HCT116 (cell line): ENCODE measurements around the gene MYH13. TPM values are rescaled to one million over a fixed set of nuclear protein-coding genes. Genes with fewer than 3 reads are reported as not detected.

Source experiments
- ATAC-seq: fragments of 200-7000 bp; cut with Tn5 transposase; 2 replicates; pipeline ENCODE4 v1.9.1; 2020; ENCODE audit warnings: mild to moderate bottlenecking, moderate library complexity
- BruUV-seq: library from RNA; stranded (reverse); fragments of 400-500 nt; replicated peaks from 2 replicates; lab custom pipeline; 2021; lab: Mats Ljungman, UMichigan
- CTCF ChIA-PET: fragments of 300-600 bp; sonication (Branson Sonifier 250); formaldehyde crosslinking; loops from one replicate; lab custom pipeline; 2021; ENCODE audit warnings: antibody characterized with exemption; lab: Charles Lee
- POLR2A ChIA-PET: fragments of 300-600, 350-600 bp; sonication (Branson Sonifier 250); formaldehyde crosslinking; loops from one replicate; lab custom pipeline; 2021; ENCODE audit warnings: antibody characterized with exemption; lab: Charles Lee
- RAD21 ChIA-PET, 2 experiments: fragments of 300-600 bp; sonication (Branson Sonifier 250); formaldehyde crosslinking; loops; one replicate each; lab custom pipeline; 2023; ENCODE audit warnings: low total read pairs in 2 of 2; ENCODE audit not compliant: uncharacterized antibody in 2 of 2, unreplicated experiment in 2 of 2, low non-redundant PET in 1 of 2; lab: Charles Lee
- DNase-seq: peaks from one replicate; pipeline ENCODE4 v3.0.0-alpha.2; 2010; ENCODE audit warnings: low read depth, low spot score
- H2AFZ ChIP-seq: fragments of 200-600 bp; shearing (Covaris generic), sonication (generic); 2 replicates; pipeline ENCODE4 v1.6.1; 2017; ENCODE audit warnings: low read depth, mixed run types, mixed read lengths, antibody characterized with exemption, low read length; ENCODE audit not compliant: poor library complexity, severe bottlenecking
- H3K27ac ChIP-seq: 2 replicates; pipeline ENCODE4 v1.5.1; 2012; ENCODE audit warnings: low read depth, low read length
- H3K27me3 ChIP-seq: fragments of 200-600 bp; sonication (generic); 2 replicates; pipeline ENCODE4 v1.6.1; 2016; ENCODE audit warnings: mixed run types, low read length, mixed read lengths; ENCODE audit not compliant: insufficient read depth
- H3K36me3 ChIP-seq, 2 experiments: fragments of 200-500 bp in 1 of 2; fragments of 200-600 bp in 1 of 2; sonication (Bioruptor generic) in 1 of 2; sonication (generic) in 1 of 2; 2 replicates each; pipeline versions ENCODE4 v1.5.1 to v1.6.1; 2014 to 2016; ENCODE audit warnings: low read length in 2 of 2, inconsistent platforms in 1 of 2, mixed read lengths in 1 of 2, mixed run types in 1 of 2; ENCODE audit not compliant: insufficient read depth in 2 of 2, control insufficient read depth in 1 of 2
- H3K4me1 ChIP-seq, 2 experiments: fragments of 200-600 bp in 1 of 2; sonication (generic) in 1 of 2; 2 replicates each; pipeline versions ENCODE4 v1.5.1 to v1.6.1; 2012 to 2017; ENCODE audit warnings: low read length in 2 of 2, inconsistent platforms in 1 of 2, mild to moderate bottlenecking in 1 of 2, mixed read lengths in 1 of 2, mixed run types in 1 of 2, moderate library complexity in 1 of 2; ENCODE audit not compliant: insufficient read depth in 2 of 2, control insufficient read depth in 1 of 2
- H3K4me2 ChIP-seq: fragments of 200-600 bp; sonication (generic); 2 replicates; pipeline ENCODE4 v1.6.1; 2017; ENCODE audit warnings: mixed run types, low read length, mixed read lengths
- H3K4me3 ChIP-seq, 2 experiments: fragments of 200-600 bp in 1 of 2; sonication (generic) in 1 of 2; replicated peaks in 1 of 2; 2 replicates each; pipeline ENCODE4 v1.5.1; 2011 to 2016; ENCODE audit warnings: low read length in 2 of 2, control low read depth in 1 of 2, low read depth in 1 of 2, mild to moderate bottlenecking in 1 of 2, mixed read lengths in 1 of 2, mixed run types in 1 of 2
- H3K79me2 ChIP-seq: fragments of 200-600 bp; sonication (generic); 2 replicates; pipeline ENCODE4 v1.6.1; 2017; ENCODE audit warnings: mild to moderate bottlenecking, mixed run types, low read length, moderate library complexity, mixed read lengths; ENCODE audit not compliant: insufficient read depth
- H3K9ac ChIP-seq: fragments of 200-600 bp; sonication (generic); 2 replicates; pipeline ENCODE4 v1.6.1; 2016; ENCODE audit warnings: low read length, mixed read lengths
- H3K9me2 ChIP-seq: fragments of 200-600 bp; sonication (generic), shearing (Covaris generic); 2 replicates; pipeline ENCODE4 v1.6.1; 2017; ENCODE audit warnings: mixed run types, mild to moderate bottlenecking, moderate library complexity; ENCODE audit not compliant: insufficient read depth
- H3K9me3 ChIP-seq, 2 experiments: fragments of 200-500 bp in 1 of 2; fragments of 200-600 bp in 1 of 2; sonication (Bioruptor generic) in 1 of 2; sonication (generic) in 1 of 2; 2 replicates each; pipeline ENCODE4 v1.6.1; 2014 to 2017; ENCODE audit warnings: low read length in 2 of 2, mixed read lengths in 2 of 2, inconsistent platforms in 1 of 2, low read depth in 1 of 2, mild to moderate bottlenecking in 1 of 2, mixed run types in 1 of 2, moderate library complexity in 1 of 2; ENCODE audit not compliant: control insufficient read depth in 1 of 2, insufficient read depth in 1 of 2
- H4K20me1 ChIP-seq: fragments of 200-600 bp; sonication (generic), shearing (Covaris generic); 2 replicates; pipeline ENCODE4 v1.6.1; 2017; ENCODE audit warnings: mixed run types, mild to moderate bottlenecking, moderate library complexity; ENCODE audit not compliant: insufficient read depth
- CBX3 ChIP-seq: IDR thresholded peaks from 2 replicates; pipeline ENCODE4 v1.6.1; 2012; ENCODE audit warnings: low read depth
- EGR1 ChIP-seq: IDR thresholded peaks from 2 replicates; pipeline ENCODE4 v1.6.1; 2012; ENCODE audit warnings: low read depth
- EZH2 ChIP-seq: fragments of 200-600 bp; sonication (generic); IDR thresholded peaks from 2 replicates; pipeline ENCODE4 v1.6.1; 2017; ENCODE audit warnings: antibody characterized with exemption, mixed run types
- EZH2phosphoT487 ChIP-seq: fragments of 200-600 bp; IDR thresholded peaks from 2 replicates; pipeline ENCODE4 v1.6.1; 2018; ENCODE audit warnings: antibody characterized with exemption, borderline replicate concordance
- JUND ChIP-seq: IDR thresholded peaks from 2 replicates; pipeline ENCODE4 v1.6.1; 2012
- POLR2A ChIP-seq: IDR thresholded peaks from 2 replicates; pipeline ENCODE4 v1.7.0; 2011; ENCODE audit warnings: borderline replicate concordance; ENCODE audit not compliant: insufficient read depth, insufficient read length; ENCODE audit errors: extremely low read depth
- POLR2AphosphoS5 ChIP-seq: IDR thresholded peaks from 2 replicates; pipeline ENCODE4 v1.6.1; 2011; ENCODE audit warnings: mild to moderate bottlenecking, low read depth, low read length, moderate library complexity
- SP1 ChIP-seq: IDR thresholded peaks from 2 replicates; pipeline ENCODE4 v1.6.1; 2012; ENCODE audit warnings: low read depth
- SRF ChIP-seq: IDR thresholded peaks from 2 replicates; pipeline ENCODE4 v1.6.1; 2012; ENCODE audit warnings: low read depth
- ZNF274 ChIP-seq: fragments of 200-500 bp; sonication (Bioruptor generic); IDR thresholded peaks from 2 replicates; pipeline ENCODE4 v1.6.1; 2014; ENCODE audit warnings: mild to moderate bottlenecking, low read depth, low read length, inconsistent platforms
- intact Hi-C: fragments of 100-400 bp; cut with micrococcal nuclease; formaldehyde crosslinking; loops from 2 replicates; pipeline ENCODE4 v1.10.0; 2022
- total RNA-seq: library from RNA; stranded (reverse); gene quantifications from one replicate; pipeline ENCODE4 v1.2.1, GENCODE V29; 2021; ENCODE audit not compliant: unreplicated experiment
- TF ChIP-seq, protein P1 (sequence below): IDR thresholded peaks from 2 replicates; pipeline ENCODE4 v1.6.1; 2011; ENCODE audit warnings: mild to moderate bottlenecking, low read length, moderate library complexity; ENCODE audit not compliant: insufficient replicate concordance; ENCODE audit errors: extremely low read depth
- TF ChIP-seq, protein P2 (sequence below), 3 experiments: fragments of 200-600 bp in 1 of 3; sonication (generic) in 1 of 3; IDR thresholded peaks in 2 of 3; conservative IDR thresholded peaks in 1 of 3; 2 replicates each; pipeline ENCODE4 v1.5.1; 2012 to 2017; ENCODE audit warnings: low read depth in 2 of 3, low read length in 2 of 3, antibody characterized with exemption in 1 of 3, borderline replicate concordance in 1 of 3, control low read depth in 1 of 3, mild to moderate bottlenecking in 1 of 3, mixed read lengths in 1 of 3, mixed run types in 1 of 3, moderate library complexity in 1 of 3; ENCODE audit not compliant: insufficient read depth in 1 of 3

The MYH13 gene
- total RNA-seq, 1 experiment from 2014 or later, result not detected

DNA sequence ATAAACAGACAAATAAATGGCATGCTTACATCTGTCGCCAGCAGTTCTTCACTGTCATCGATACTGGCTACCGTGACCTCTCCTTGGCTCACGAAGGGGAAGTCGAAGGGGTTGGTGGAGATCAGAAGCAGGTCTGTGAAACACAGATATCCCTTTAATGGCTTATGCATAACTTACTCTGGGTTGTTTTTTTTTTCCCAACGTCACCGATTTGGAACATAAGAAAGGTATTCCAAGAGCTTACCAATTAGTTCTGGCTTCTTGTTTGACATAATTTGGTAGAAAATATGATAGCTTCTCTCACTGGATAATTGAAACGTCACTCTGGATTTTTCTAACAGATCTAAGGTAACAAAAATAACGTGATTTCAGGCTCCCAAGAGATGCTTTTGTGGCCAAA lies 18.2 kb downstream of the MYH13 start:
- ChIA-PET CTCF (interaction anchor here (1.0 kb wide), 1 partner anchor 260 kb away, joined by 3 read pairs; no protein-coding TSS in a partner anchor), POLR2A (no interaction called here), RAD21 (no interaction called here)
- Histone ChIP-seq H3K9ac (no peak overlapping the region), H3K4me1 (no peaks in the 10 kb centered on the region), H3K79me2 (no peaks in the 10 kb centered on the region), H3K27me3 (no peaks in the 10 kb centered on the region), H4K20me1 (no peaks in the 10 kb centered on the region), H3K4me2 (no peak overlapping the region), H3K36me3 (no peaks in the 10 kb centered on the region), H3K9me3 (no peaks in the 10 kb centered on the region), H2AFZ (no peak overlapping the region), H3K27ac (no peak overlapping the region), H3K4me3 (no peak overlapping the region), H3K9me2 (no peaks in the 10 kb centered on the region)
- ATAC-seq (no peak), DNase-seq (no peak)
- intact Hi-C loops, result no loop called here
- BruUV-seq, result no TSS peak
- no peak for TF ChIP-seq SP1
- TF ChIP-seq EZH2, result no peak
- no peak for TF ChIP-seq POLR2AphosphoS5
- no peak for TF ChIP-seq SRF
- TF ChIP-seq, protein P1, sequence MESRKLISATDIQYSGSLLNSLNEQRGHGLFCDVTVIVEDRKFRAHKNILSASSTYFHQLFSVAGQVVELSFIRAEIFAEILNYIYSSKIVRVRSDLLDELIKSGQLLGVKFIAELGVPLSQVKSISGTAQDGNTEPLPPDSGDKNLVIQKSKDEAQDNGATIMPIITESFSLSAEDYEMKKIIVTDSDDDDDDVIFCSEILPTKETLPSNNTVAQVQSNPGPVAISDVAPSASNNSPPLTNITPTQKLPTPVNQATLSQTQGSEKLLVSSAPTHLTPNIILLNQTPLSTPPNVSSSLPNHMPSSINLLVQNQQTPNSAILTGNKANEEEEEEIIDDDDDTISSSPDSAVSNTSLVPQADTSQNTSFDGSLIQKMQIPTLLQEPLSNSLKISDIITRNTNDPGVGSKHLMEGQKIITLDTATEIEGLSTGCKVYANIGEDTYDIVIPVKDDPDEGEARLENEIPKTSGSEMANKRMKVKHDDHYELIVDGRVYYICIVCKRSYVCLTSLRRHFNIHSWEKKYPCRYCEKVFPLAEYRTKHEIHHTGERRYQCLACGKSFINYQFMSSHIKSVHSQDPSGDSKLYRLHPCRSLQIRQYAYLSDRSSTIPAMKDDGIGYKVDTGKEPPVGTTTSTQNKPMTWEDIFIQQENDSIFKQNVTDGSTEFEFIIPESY, result no peak
- TF ChIP-seq CBX3, result no peak
- TF ChIP-seq JUND, result no peak
- no peak for TF ChIP-seq EZH2phosphoT487
- TF ChIP-seq, protein P2, sequence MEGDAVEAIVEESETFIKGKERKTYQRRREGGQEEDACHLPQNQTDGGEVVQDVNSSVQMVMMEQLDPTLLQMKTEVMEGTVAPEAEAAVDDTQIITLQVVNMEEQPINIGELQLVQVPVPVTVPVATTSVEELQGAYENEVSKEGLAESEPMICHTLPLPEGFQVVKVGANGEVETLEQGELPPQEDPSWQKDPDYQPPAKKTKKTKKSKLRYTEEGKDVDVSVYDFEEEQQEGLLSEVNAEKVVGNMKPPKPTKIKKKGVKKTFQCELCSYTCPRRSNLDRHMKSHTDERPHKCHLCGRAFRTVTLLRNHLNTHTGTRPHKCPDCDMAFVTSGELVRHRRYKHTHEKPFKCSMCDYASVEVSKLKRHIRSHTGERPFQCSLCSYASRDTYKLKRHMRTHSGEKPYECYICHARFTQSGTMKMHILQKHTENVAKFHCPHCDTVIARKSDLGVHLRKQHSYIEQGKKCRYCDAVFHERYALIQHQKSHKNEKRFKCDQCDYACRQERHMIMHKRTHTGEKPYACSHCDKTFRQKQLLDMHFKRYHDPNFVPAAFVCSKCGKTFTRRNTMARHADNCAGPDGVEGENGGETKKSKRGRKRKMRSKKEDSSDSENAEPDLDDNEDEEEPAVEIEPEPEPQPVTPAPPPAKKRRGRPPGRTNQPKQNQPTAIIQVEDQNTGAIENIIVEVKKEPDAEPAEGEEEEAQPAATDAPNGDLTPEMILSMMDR (IDR thresholded peaks at IDR 0.05 in 2 of 3, conservative IDR thresholded peaks at IDR 0.05 in 1 of 3; ENCODE audit: borderline replicate concordance in 1 of 3, insufficient read depth in 1 of 3, low read depth in 2 of 3, low read length in 2 of 3), result no peak
- TF ChIP-seq ZNF274, result no peak
- no peak for TF ChIP-seq EGR1
- TF ChIP-seq POLR2A, result no peak
